Spleen (tissue), 11 donors: ENCODE results near the gene SFTPB. TPM values are rescaled to one million over a fixed set of nuclear protein-coding genes. Genes with fewer than 3 reads are reported as not detected.

Source experiments
- DNase-seq: peaks from one replicate; pipeline ENCODE4 v3.0.0-alpha.2; 2020
- H3K27ac ChIP-seq, 8 donors: fragments of 200-600 bp; sonication (generic) in 7 of 8; 1 replicate in 4 of 8; 2 replicates in 4 of 8; pipeline versions ENCODE4 v1.5.0 to v1.8.0; 2016 to 2021; ENCODE audit warnings: inconsistent platforms in 4 of 8, mild to moderate bottlenecking in 4 of 8, moderate library complexity in 1 of 8
- H3K27me3 ChIP-seq, 7 donors: fragments of 200-600 bp; sonication (generic) in 6 of 7; replicated peaks in 1 of 7; 1 replicate in 4 of 7; 2 replicates in 3 of 7; pipeline versions ENCODE4 v1.5.0 to v1.8.0; 2016 to 2021; ENCODE audit warnings: inconsistent platforms in 3 of 7, mild to moderate bottlenecking in 1 of 7
- H3K36me3 ChIP-seq, 6 donors: fragments of 200-600 bp; sonication (generic) in 5 of 6; 1 replicate in 4 of 6; 2 replicates in 2 of 6; pipeline versions ENCODE4 v1.5.0 to v1.8.0; 2016 to 2021; ENCODE audit warnings: inconsistent platforms in 2 of 6
- H3K4me1 ChIP-seq, 6 donors: fragments of 200-600 bp; sonication (generic) in 5 of 6; 1 replicate in 3 of 6; 2 replicates in 3 of 6; pipeline versions ENCODE4 v1.5.0 to v1.8.0; 2016 to 2021; ENCODE audit warnings: inconsistent platforms in 3 of 6
- H3K4me3 ChIP-seq, 8 donors: fragments of 200-600 bp; sonication (generic) in 7 of 8; 1 replicate in 4 of 8; 2 replicates in 4 of 8; pipeline versions ENCODE4 v1.5.0 to v1.8.0; 2016 to 2021; ENCODE audit warnings: inconsistent platforms in 4 of 8, mild to moderate bottlenecking in 4 of 8, moderate library complexity in 2 of 8
- H3K9me3 ChIP-seq, 8 donors: fragments of 200-600 bp; sonication (generic) in 7 of 8; 1 replicate in 4 of 8; 2 replicates in 4 of 8; pipeline versions ENCODE4 v1.5.0 to v1.8.0; 2016 to 2021; ENCODE audit warnings: inconsistent platforms in 4 of 8
- CTCF ChIP-seq, 11 experiments: fragments of 200-600 bp in 7 of 11; fragments of 450-650 bp in 4 of 11; sonication (generic) in 4 of 11; IDR thresholded peaks in 8 of 11; conservative IDR thresholded peaks in 3 of 11; 1 replicate in 7 of 11; 2 replicates in 4 of 11; pipeline versions ENCODE4 v1.4.0 to v1.8.0; 2016 to 2021; ENCODE audit warnings: antibody characterized with exemption in 11 of 11, inconsistent platforms in 4 of 11, mild to moderate bottlenecking in 1 of 11
- POLR2A ChIP-seq, 3 donors: fragments of 450-650 bp; IDR thresholded peaks; one replicate each; pipeline ENCODE4 v1.5.1; 2017; ENCODE audit warnings: antibody characterized with exemption in 3 of 3, mild to moderate bottlenecking in 1 of 3
- POLR2AphosphoS5 ChIP-seq, 3 donors: sonication (generic); formaldehyde crosslinking; IDR thresholded peaks; one replicate each; pipeline ENCODE4 v1.5.1; 2017; ENCODE audit warnings: antibody characterized with exemption in 3 of 3
- WGBS, 5 donors: extraction: QIAGEN DNeasy Blood & Tissue Kit in 3 of 5; methylation state at CpG; one replicate each; pipeline versions ENCODE4 v1.1.5 to v1.1.7; 2013 to 2018; 5-methylcytosine and 5-hydroxymethylcytosine counted together
- intact Hi-C: fragments of 100-400 bp; cut with DNase I; formaldehyde crosslinking; loops from one replicate; pipeline ENCODE4 v1.15.0; 2023; ENCODE audit warnings: low total_unique reads
- polyA plus RNA-seq, 3 donors: library from polyadenylated mRNA; stranded (reverse); fragments of 200-250 nt; gene quantifications; one replicate each; pipeline ENCODE4 v1.2.1, GENCODE V29; 2013
- total RNA-seq, 7 donors: library from RNA; depleted of rRNA in 3 of 7; stranded (reverse); fragments of >200 nt in 3 of 7; fragmentation: NEBNext Ultra II Directional in 4 of 7; extraction: Animal tissue kit (Norgen Biotek cat#: 25700) in 4 of 7; gene quantifications; one replicate each; pipeline versions ENCODE4 v1.1.0 to v1.2.1, GENCODE V29; 2016 to 2021
- donor health status: healthy with polysubstance abuse.
- donor health status: DM: no; HTN: no; CAD: no; lungs with moderate emphysema.
- donor health status: DM: no; HTN: no; CAD: no.
- donor health status: Bipolar disorder and iron deficiency.
- donor health status: healthy.
- donor health status: DM: no; HTN: no; CAD: no.
- donor health status: DM: yes; HTN: yes; CAD: no.

SFTPB gene
- total and polyA plus RNA-seq, 10 donors, result 0.59 to 4.0 (median 2.0) TPM; not detected in 6

GRCh38 chr2:85651097-85651496, 16.9 kb downstream of the SFTPB start:
- DNase-seq, result no peak
- intact Hi-C loops, result no loop called here
- 83 to 95% (median 93%) methylated on average over 3 of the region's 3 CpGs for WGBS, 5 donors
- no peak overlapping the region for H3K27ac ChIP-seq
- H3K36me3 ChIP-seq, result peaks cover 3 to 99% (median 66%) of the 10 kb centered on the region in 6 donors
- H3K4me1 ChIP-seq, result peaks cover 0 to 25% (median 12%) of the 10 kb centered on the region in 6 donors
- H3K9me3 ChIP-seq, result no peaks in the 10 kb centered on the region
- H3K4me3 ChIP-seq, result no peak overlapping the region
- no peaks in the 10 kb centered on the region for H3K27me3 ChIP-seq
- no peak for TF ChIP-seq CTCF (IDR thresholded peaks at IDR 0.05 in 8 of 11, conservative IDR thresholded peaks at IDR 0.05 in 3 of 11)
- TF ChIP-seq POLR2A (IDR thresholded peaks at IDR 0.05), result no peak
- TF ChIP-seq POLR2AphosphoS5 (IDR thresholded peaks at IDR 0.05), result no peak

- H3K27me3 ChIP-seq, result no peaks in the 10 kb centered on the region
- intact Hi-C loops, result no loop called here
- peaks cover 3 to 99% (median 72%) of the 10 kb centered on the region in 6 donors for H3K36me3 ChIP-seq
- TF ChIP-seq POLR2AphosphoS5 (IDR thresholded peaks at IDR 0.05) (no peak), POLR2A (IDR thresholded peaks at IDR 0.05) (no peak), CTCF (IDR thresholded peaks at IDR 0.05 in 8 of 11, conservative IDR thresholded peaks at IDR 0.05 in 3 of 11) (no peak)
- H3K4me3 ChIP-seq, result no peak overlapping the region
- no peaks in the 10 kb centered on the region for H3K9me3 ChIP-seq
- WGBS, 5 donors, result 95 to 99% (median 95%) methylated on average over 4 of the region's 4 CpGs
- peaks cover 0 to 25% (median 12%) of the 10 kb centered on the region in 6 donors for H3K4me1 ChIP-seq
- DNase-seq, result no peak
- no peak overlapping the region for H3K27ac ChIP-seq
Measured at GRCh38 chr2:85650456-85650855, 17.5 kb downstream of the SFTPB start.

- DNase-seq, result no peak
- Histone ChIP-seq H3K27me3 (no peaks in the 10 kb centered on the region), H3K27ac (no peak overlapping the region), H3K9me3 (no peaks in the 10 kb centered on the region), H3K4me3 (no peak overlapping the region), H3K36me3 (peaks cover 3 to 100% (median 82%) of the 10 kb centered on the region in 6 donors), H3K4me1 (peaks cover 0 to 25% (median 12%) of the 10 kb centered on the region in 6 donors)
- WGBS, 5 donors, result 87 to 94% (median 91%) methylated on average over 9 of the region's 9 CpGs
- intact Hi-C loops, result no loop called here
- no peak for TF ChIP-seq POLR2AphosphoS5 (IDR thresholded peaks at IDR 0.05)
- TF ChIP-seq CTCF (IDR thresholded peaks at IDR 0.05 in 8 of 11, conservative IDR thresholded peaks at IDR 0.05 in 3 of 11), result no peak
- no peak for TF ChIP-seq POLR2A (IDR thresholded peaks at IDR 0.05)
Measured at GRCh38 chr2:85649201-85650190, 18.5 kb downstream of the SFTPB start.

GRCh38 chr2:85648619-85649018, 19.4 kb downstream of the SFTPB start:
- 53 to 65% (median 60%) methylated on average over 2 of the region's 2 CpGs for WGBS, 5 donors
- H3K27me3 ChIP-seq, result no peaks in the 10 kb centered on the region
- H3K4me3 ChIP-seq, result no peak overlapping the region
- H3K4me1 ChIP-seq, result peaks cover 0 to 25% (median 12%) of the 10 kb centered on the region in 6 donors
- H3K36me3 ChIP-seq, result peaks cover 6 to 100% (median 90%) of the 10 kb centered on the region in 6 donors
- no peaks in the 10 kb centered on the region for H3K9me3 ChIP-seq
- no peak for TF ChIP-seq POLR2A (IDR thresholded peaks at IDR 0.05)
- TF ChIP-seq CTCF (IDR thresholded peaks at IDR 0.05 in 8 of 11, conservative IDR thresholded peaks at IDR 0.05 in 3 of 11), result peak in 4 of 11 experiments; percentile 12 to 26 (median 16)
- TF ChIP-seq POLR2AphosphoS5 (IDR thresholded peaks at IDR 0.05), result no peak
- intact Hi-C loops, result no loop called here
- no peak for DNase-seq
- peak overlapping the region in 1 of 8 donors; percentile 13 for H3K27ac ChIP-seq
